ENCODE data around the gene TGFBR3L.

The TGFBR3L gene

DNA sequence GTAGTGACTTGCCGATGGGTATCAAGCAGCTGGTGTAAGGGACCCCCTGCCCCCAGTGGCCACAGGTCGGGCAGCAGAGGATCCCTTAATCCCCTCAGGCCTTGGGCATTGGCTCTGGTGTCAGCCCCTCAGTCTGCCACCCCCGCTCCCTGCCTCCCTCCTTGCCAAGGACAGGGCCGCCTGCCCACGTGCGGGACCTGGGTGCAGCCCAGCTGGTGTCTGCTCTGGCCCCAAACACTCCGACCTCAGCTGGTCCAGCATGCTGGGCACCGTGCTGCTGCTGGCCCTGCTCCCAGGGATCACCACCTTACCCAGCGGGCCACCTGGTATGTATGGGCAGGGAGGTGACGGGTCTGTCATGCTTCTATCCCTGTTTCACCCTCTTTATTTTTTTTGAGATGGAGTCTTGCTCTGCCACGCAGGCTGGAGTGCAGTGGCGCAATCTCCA is at the start of gene TGFBR3L:
Gene TGFBR3L, plus strand, starts transcription at position 233 of the 448 bp plus-strand sequence.
- DNase-seq, result no peak

DNA sequence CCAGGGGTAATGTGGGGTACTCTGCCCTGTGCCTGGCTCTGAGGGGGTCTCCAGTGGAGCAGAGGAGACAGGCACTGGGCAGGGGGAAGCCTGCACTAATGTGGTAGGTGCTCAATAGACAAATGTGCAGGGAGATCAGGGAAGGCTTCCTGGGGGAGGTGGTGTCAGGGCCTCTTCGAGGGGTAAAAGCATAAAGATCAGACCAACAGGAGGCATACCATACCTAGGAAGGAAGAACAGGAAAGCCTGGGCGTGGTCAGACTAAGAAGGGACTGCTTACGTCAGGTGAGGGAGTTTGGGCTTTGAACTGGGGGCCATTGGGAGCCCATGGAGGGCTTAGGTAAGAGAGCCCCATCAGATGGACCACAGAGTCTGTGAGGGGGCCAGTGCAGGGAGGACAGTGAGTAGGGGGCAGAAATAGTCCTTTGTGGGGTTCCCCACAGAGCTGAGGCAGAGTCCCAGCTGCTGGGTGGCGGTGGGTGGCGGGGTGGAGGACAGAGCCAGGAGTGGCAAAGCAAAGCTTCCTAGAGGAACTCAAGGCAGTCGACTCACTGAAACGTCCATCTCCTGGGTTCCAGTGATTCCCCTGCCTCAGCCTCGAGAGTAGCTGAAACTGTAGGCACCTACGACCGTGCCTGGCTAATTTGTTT is 49.2 kb upstream of the TGFBR3L start:
- DNase-seq, result no peak

DNA sequence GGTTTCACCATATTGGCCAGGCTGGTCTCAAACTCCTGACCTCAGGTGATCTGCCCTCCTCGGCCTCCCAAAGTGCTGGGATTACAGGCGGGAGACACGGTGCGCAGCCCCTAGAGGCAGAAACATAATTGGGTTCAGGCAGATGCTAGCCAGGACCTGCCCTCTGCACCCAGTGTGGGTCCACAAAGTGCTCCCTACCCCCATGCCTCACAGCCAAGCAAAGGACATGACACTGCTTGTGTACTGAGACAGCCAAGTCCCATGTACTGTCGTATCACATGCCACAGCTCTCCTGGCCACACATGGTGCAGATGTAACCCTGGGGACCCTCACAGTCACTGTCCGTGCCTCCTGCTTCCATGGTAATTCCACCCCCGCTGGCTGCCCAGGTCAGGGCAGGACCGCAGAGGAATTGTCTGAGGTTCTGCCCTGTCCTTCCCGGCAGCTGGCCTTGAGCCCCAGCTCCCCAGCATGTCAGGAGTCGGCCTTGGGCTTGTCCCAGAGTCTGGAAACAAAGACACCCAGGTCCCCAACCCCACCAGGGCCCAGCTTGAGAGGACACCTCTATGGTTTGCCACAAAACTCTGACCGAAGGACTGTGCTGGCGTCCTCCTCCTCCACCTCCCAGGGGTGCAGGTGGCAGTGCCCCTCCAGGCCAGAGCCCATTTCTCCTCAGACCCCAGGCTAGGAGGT is 48.1 kb upstream of the TGFBR3L start:
- DNase-seq, result no peak

DNA sequence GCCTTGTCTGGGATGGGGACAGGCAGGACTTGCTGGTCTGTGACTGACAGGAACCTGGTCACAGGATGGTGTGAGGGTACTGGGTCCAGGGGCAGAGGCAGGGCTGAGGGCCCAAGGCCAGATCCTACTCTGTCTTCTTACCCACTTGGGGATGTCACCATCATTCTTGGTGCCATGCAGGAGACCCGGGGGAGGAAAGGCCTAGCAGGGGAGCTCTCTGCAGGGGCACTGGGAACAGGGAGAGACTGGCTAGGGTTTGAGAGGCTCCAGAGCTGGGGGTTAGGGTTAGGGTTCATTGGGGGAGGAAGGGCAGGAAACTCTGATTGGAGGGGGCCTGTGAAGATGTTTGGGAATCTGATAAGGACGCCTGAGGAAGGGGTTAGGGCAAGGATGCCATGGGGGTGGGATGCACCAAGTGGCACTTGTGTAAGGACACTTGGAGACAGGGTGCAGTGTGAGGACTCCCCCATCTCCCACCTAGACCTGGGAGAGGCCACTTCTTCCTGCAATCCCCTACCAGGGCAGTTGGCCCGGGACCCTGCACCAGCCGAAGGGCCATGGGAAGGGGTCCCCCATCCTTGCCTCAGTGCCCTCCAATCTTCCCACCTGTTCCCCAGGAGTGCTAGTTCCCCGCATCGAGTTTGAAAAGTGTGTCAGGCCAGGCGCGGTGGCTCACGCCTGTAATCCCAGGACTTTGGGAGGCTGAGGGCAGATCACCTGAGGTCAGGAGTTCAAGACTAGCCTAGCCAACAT is 47.4 kb upstream of the TGFBR3L start:
- DNase-seq, result no peak

DNA sequence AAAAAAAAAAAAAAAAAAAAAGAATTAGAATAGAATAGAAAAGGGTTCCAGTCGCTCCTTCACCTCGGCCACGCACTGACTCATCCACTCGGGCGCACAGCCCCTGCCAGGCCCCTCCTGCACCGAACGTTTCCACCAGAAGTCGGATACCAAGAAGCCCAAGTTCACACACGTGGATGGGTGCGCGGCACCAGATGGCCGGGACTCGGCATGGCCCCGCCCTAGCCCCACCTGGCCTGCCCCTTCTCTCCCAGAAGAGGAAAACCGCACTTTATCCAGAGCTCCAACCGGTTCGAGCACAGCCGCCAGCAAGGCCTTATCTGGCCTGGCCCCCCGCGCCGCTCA is 46.3 kb upstream of the TGFBR3L start:
- no peak for DNase-seq

DNA sequence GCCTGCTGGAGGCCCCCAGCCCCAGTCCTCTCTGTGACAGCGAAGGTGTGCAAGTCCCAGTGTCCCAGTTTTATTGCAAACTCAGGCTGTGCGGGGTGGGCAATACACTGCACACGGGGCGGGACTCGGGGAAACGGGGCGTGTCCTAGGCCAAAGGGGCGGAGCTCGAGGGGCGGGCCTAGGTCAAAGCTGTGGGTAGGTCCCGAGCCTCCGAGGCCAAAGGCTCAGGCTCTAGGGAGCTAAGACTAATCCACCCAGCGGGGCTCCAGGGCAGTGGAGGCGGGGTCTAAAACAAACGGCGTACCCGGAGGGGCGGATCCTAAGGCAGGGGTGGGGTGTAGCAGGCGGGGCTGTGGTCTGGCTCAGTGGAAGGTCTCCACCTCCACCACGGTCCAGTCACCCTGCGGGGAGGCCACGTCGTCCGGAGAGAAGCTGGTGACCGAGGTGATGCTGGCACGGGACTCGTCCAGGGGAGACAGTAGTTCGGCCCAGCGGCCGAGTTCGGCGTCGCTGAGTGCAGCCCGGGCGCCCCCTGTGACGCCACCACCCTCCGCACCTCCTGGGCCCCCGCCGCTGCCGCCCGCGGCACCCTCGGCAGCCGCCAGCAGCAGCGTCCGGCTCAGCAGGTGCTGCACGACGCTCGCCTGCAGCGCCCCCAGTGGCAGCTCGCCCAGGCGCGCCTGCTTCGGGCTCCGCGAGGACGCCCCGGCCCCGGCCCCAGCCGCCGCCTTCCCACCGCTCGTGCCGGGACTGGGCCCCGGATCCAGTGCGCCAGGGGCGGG is 45.8 kb upstream of the TGFBR3L start:
- DNase-seq, result peak; percentile 87

DNA sequence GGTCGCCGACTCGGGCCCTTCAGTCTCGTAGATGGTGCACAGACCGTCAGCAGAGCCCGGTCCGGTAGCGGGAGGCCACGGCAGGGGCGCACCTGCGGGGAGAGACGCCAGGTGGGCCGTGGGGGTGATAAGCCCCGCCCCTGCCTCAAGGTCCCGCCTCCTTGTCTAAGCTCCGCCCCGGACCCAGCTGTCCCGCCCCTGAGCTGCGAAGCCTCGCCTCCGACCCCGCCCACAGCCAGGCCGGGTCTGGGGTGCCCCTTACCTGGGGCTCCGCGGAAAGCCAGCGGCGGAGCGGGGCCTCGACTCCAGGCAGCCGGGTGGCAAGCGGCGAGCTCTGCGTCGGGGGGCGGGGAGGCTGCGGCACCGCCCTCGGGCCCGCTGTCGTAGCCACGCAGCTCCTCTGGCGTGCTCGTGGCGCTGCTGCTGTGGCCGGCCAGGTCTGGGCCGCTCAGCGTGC is 45.1 kb upstream of the TGFBR3L start:
- peak; percentile 73 for DNase-seq

DNA sequence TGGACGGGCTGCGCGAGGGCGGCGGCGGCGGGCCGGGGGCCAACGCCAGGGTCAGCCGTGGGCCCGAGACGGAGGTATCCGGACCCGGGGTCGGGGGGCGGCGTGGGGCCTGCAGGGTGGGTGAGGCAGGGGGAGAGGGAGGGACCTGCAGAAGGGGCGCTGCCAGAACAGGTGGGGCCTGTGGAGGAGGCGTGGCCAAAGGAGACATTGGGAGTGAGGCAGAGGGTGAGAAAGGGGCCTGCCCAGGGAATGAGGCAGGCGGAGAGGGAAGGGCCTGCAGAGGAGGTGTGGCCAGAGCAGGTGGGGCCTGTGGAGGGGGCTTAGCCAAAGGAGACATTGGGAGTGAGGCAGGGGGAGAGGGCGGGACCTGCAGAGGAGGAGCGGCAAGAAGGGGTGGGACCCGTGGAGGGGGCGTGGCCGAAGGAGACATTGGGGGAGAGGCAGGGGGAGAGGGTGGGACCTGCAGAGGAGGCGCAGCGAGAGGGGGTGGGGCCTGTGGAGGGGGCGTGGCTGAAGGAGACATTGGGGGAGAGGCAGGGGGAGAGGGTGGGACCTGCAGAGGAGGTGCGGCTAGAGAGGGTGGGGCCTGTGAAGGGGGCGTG is 44.6 kb upstream of the TGFBR3L start:
- peak; percentile 66 for DNase-seq

DNA sequence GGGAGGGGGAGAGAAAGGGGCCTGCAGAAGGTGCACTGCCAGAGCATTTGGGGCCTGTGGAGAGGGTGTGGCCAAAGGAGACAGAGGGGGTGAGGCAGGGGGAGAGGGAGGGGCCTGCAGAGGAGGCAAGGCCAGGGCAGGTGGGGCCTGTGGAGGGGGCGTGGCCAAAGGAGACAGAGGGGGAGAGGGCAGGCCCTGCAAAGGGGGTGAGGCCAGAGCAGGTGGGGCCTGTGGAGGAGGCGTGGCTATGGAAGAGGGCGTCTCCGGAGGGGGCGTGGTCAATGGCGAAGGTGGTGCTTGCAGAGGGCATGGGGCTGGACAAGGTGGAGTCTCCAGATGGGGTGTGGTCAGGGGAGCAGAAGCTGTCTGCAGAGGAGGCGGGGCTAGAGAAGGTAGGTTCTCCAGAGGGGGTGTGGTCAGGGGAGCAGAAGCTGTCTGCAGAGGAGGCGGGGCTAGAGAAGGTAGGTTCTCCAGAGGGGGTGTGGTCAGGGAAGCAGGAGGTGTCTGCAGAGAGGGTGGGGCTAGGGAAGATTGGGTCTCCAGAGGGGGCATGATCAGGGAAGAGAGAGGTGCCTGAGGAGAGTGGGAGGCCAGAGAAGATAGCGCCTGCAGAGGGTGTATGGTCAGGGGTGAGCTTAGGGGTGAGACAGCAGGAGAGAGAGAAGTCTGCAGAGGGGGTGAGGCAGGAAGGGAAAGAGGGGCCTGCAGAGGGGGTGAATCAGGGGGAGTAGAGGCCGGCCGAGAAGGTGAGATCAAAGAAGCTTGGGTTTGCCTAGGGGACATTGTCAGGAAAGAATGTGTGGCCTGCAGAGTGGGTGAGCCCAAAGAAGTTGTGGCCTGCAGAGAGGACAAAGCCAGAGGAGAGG is 43.8 kb upstream of the TGFBR3L start:
- peak; percentile 57 for DNase-seq

DNA sequence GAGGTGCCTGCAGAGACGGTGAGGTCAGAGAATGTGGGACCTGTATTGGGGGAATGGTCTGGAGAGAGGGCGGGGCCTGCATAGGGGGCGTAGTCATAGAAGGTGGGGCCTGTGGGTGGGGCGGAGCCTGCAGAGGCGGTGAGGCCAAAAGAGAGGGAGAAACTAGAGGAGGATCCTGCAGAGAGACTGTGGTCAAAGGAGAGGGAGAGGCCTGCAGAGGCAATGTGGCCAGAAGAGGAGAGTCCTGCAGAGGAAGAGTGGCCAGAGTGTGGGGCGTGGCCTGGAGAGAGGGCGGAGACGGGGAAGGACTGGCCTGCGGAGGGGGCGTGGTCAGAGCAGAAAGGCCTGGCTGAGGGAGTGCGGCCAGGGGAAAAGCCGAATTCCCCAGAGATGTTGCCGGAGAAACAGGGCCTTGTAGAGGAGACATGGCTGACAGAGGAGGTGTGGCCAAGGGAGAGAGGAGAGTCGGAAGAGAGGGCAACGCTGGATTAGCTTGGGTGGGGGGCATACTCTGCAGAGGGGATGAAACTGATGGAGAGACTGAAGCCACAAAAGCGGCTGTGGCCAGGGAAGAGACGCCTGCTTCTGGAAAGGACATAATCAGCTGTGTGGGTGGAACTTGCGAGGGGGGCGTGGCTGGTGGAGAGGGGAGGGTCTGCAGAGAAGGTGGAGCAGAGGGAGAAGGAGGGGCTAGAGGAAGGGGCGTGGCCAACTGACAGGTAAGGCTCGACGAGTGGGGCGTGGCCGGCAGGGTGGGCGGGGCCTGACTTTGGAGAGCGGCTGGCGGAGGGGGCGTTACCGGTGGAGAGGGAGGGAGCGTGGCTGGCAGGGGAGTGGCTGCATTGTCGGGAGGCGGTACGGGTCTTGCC is 43.0 kb upstream of the TGFBR3L start:
- DNase-seq, result peak; percentile 86

DNA sequence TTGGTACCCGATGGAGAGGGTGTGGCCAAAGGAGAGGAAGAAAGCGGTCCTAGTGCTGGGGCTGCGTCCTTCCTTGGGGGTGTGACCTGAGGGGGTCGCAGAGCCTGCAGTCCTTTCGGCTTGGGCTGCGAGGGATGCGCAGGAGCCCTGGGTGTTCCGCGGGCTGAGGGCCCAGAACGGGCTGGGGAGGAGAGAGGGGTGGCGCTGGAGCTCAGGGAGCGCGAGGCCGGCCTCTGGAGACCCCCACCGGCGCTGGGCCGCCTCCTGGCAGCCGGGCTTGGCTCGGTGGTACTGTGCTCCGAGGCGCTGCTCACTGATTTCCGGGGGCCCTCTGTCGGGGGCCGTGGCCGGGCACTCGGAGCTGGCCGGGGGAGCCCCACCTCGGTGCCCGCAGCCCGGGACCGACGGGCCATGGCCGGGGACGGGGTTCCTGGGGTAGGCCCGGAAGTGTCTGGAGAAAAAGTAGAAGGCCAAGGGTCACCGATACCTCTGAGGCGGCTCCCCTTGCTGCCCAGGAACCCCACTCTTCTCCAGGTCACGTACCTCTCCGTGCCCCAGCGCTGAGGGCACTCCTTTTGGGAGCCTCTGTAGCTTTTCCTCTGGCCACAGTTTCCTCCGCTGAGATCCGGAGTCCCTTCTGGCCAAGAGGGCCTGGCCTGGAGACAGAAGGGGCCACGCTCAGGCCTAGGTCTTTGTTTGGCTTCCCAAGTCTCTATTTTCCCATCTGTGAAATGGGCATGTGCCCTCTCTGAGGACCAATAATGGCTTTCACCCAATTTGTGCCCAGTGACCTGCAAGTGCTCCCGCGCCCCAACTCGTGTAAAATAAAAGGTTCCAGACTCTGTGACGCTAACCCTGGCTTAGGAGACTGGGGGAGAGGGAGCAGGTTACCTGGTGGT is 42.1 kb upstream of the TGFBR3L start:
- no peak for DNase-seq

DNA sequence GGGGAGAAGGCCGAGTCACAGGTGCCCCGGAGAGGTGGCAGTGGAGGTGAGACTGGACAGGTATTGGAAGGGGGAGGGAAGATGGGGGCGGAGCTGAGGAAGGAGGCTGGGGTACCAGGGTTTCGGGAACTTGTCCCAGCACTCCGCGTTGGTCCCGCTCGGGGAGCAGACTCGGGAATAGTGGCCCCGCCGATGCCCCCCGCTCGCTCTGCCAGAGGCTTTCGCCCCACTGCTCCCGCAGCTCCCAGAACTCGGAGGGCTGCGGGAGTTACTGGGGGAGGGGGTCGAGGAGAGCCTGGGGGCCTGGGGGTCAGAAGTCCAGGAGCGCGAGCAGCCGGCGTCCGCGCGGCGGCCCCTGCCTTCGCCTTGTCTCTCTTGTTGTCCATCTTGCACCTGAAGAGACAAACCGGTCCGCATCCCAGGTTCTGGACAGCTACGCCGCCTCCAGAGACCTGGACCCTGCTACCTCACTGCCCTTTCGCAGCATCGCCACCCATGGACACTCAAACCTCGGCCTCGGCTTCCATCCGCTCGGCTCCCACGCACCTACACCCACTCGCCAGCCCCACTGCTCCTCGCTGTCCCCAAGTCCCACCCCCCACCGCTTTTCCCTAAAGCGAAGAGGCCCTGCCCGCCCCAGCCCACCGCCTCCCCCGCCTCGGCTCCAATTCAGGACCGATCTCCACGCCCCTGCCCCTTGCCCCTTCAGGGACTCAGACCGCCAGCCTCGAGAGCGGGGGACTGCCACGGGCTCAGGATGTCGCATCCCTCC is 41.1 kb upstream of the TGFBR3L start:
- DNase-seq, result no peak

DNA sequence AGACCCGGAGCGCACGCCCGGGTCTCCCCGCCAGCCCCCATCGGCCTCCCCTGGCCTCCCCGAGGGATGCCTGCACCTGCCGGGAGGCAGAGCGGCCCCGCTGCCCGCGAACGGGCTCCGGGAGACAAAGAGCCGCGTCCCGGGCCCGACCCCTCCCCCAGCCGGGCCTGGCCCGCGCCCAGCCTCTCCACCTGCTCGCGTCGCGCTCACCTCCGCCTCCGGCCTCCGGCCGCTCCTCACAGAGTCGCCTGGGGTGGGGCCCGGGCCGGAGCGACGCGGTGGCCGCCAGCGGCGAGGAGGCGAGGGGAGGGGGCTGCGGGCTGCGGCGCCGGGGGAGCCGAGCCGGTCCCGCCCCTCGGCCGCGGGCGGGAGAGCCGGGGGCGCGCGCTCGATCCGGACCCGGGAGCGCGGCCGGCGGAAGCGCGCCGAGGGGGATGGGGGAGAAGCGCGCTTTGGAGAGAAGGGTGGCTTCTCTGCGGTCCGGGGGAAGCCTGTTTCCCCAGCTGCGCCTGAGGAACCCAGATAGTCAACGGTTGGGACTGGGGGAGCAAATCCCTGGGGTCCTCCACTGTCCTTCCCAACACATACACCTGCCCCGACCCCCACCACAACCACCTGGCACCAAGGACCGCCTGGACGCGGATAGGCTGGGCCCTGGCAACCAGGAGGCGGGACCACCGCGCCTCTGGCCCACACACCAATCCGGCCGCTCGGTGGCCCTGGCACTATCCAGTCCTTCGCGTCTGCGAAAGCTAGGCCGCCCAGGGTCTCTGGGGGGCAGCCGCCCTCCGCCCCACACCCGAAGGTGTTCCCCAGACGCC is 40.3 kb upstream of the TGFBR3L start, which contains the start of gene PRR36:
Gene PRR36, minus strand, starts transcription at position 315 of the 821 bp plus-strand sequence. CDS start 701 bp downstream, outside the sequence.
- peak; percentile 42 for DNase-seq

DNA sequence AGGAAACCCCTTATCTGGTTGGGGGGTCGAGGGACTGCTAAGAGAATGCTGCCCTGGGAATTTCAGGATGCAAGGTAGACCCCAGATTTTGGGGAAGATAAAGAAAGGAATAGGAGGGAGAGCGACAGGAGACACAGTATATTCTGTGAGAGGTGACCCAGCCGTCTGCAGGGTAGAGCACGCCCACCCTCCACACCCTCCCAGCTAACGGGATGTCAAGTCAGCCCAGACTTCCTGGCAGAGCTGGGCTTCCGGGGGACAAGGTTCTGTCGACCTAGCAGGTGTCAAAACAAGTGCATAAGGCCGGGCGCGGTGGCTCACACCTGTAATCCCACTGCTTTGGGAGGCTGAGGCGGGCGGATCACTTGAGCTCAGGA is 39.7 kb upstream of the TGFBR3L start:
- DNase-seq, result no peak

DNA sequence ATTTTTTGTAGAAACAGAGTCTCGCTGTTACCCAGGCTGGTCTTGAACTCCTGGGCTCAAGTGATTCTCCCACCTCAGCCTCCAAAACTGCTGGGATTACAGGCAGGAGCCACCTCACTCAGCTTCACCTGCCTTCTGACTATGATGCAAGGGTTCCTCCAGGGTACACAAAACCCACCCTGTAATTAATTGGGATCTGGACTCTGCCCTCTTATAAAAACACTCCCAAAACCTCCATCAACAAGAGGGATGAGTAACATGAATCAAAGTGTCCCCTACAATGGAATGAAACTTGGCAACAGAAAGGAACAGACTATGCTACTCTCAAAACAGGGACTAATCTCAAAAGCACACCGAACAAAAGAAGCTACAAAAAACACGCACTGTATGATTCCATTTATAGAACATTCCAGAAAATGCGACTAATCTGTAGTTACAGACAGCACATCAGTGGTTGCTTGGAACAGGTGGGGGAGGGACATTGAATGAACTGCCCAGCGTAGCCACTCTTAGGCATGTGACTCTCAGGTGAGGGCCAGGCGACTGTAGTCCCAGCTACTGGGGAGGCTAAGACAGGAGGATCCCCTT is 37.3 kb upstream of the TGFBR3L start:
- no peak for DNase-seq

DNA sequence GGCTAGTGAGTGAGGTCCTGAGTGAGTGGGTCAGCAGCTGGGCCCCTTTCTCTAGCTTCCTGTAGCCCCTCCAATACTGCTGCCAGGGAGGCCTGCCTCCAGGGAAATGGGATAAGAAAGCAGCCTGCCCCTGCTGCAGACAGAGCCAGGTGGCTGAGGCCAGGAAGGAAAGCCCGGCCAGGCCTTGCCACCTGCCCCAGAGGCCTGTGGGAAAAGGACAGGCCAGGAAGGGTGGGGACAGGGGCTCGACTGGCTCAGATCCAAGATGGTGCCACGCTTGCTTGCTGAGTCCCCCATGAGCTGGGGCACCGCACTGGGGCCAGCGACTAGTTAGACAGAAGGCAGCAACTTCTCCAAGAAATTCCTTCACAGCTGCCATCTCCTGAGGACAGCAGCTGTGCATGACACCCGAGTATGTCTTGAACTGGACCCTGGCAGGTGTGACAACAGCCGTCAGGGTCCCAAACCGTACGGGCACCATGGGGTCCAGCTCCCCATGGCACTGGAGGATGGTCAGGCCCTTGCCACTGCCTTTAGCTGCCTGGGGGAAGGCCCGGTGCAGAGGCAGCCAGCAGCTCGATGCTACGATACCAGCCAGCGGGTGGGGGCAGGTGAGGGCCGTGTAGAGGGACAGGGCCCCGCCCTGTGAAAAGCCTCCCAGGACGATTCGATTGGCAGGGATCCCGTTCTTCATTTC is 35.4 kb upstream of the TGFBR3L start:
- DNase-seq, result no peak

DNA sequence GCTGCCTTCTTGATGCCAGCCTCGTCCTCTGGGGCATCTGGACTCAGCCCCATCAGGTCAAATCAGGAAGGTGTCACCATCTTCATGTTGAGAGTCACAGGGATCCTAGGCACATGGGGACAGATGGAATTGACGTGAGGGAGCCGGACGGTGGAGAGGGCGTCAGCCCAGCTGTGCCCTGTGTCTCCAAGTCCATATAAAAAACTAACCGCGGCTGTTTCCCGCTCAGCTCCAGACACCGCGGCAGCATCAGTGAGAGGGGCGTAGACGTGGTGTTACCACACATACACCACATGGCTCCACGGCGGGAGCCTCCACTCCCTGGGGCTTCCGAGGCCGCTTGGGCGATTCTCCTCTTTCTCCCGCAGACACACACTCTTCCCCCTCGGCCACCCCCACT is 34.8 kb upstream of the TGFBR3L start:
- no peak for DNase-seq
